Measurements from ENCODE around the gene KRI1.

The KRI1 gene

GRCh38 chr19:10565567-10566407 is at the start of gene KRI1:
Gene KRI1, minus strand, starts transcription at chr19:10566010. Its CDS starts 11 bp downstream, at chr19:10565999.
- DNase-seq, result peak; percentile 40

GRCh38 chr19:10612499-10613119 is 46.8 kb upstream of the KRI1 start:
- DNase-seq, result no peak

- DNase-seq, result no peak
Observed at GRCh38 chr19:10611907-10612306, 46.1 kb upstream of the KRI1 start.

- no peak for DNase-seq
Observed at GRCh38 chr19:10604460-10604980, 38.7 kb upstream of the KRI1 start.

- DNase-seq, result no peak
Observed at GRCh38 chr19:10603873-10604459, 38.2 kb upstream of the KRI1 start.

GRCh38 chr19:10603084-10603872 is 37.5 kb upstream of the KRI1 start:
- no peak for DNase-seq

GRCh38 chr19:10602330-10603083 is 36.7 kb upstream of the KRI1 start:
- no peak for DNase-seq

GRCh38 chr19:10601999-10602329 is 36.2 kb upstream of the KRI1 start:
- no peak for DNase-seq

GRCh38 chr19:10600149-10600548 is 34.3 kb upstream of the KRI1 start:
- no peak for DNase-seq

GRCh38 chr19:10593820-10594637 is 28.2 kb upstream of the KRI1 start:
- no peak for DNase-seq

GRCh38 chr19:10593148-10593547 is 27.3 kb upstream of the KRI1 start:
- DNase-seq, result no peak

GRCh38 chr19:10587839-10588150 is 22.0 kb upstream of the KRI1 start:
- DNase-seq, result no peak

GRCh38 chr19:10587022-10587838 is 21.4 kb upstream of the KRI1 start, which contains the start of gene AP1M2:
Gene AP1M2, minus strand, starts transcription at chr19:10587312. Its CDS starts 81 bp downstream, at chr19:10587231.
- DNase-seq, result no peak

- DNase-seq, result no peak
Observed at GRCh38 chr19:10586396-10586795, 20.6 kb upstream of the KRI1 start.

- DNase-seq, result no peak
Observed at GRCh38 chr19:10583036-10583776, 17.4 kb upstream of the KRI1 start.

GRCh38 chr19:10582091-10582490 is 16.3 kb upstream of the KRI1 start:
- DNase-seq, result no peak

- no peak for DNase-seq
Observed at GRCh38 chr19:10580979-10581631, 15.3 kb upstream of the KRI1 start.

GRCh38 chr19:10577951-10578350 is 12.1 kb upstream of the KRI1 start:
- DNase-seq, result no peak

- DNase-seq, result no peak
Observed at GRCh38 chr19:10575011-10575716, 9.4 kb upstream of the KRI1 start.
